Cerebellar nuclear complex (tissue), 1 donor: ENCODE data around the gene FAM180B.
A peak's percentile ranks its signal among the peaks of the same experiment; 100 is the strongest.

Source experiments
- DNase-seq, 2 experiments: peaks; one replicate each; lab custom pipeline; 2025; lab: John Stamatoyannopoulos, UW

The FAM180B gene

GRCh38 chr11:47569646-47570045 is 16.8 kb upstream of the FAM180B start:
- DNase-seq = no peak

DNA sequence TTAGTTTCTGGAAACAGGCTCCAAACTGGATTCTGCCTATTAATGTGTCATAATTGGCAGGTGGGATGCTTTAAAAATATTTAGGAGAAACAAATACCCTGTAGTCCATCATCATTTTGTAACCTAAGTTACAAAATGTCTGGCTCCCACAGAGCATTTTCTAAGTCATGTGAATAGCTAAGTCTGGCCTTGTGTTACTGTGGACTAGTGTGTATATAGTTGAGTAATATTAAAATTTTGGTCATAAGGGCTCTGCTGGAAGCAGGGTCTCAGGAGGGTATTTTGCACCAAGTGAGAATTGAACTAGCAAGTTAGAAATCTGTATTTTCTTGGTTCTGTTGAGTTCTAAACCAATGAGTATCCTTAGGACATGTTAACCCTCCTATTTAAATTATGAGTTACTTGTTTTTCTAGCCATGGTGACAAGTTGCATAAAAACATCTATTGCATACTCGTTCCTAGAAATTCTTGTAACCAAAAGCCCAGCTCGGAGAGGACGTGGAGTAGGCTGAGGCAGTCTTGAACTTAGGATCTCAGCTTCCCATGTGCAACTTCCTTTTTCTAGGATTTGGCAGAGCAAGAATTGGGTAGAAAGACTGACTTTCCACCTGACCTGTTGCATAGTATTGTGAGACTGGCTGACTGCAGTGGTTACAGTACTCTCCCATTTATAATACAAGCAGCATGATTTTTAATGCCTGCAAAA is 15.7 kb upstream of the FAM180B start:
- no peak for DNase-seq

DNA sequence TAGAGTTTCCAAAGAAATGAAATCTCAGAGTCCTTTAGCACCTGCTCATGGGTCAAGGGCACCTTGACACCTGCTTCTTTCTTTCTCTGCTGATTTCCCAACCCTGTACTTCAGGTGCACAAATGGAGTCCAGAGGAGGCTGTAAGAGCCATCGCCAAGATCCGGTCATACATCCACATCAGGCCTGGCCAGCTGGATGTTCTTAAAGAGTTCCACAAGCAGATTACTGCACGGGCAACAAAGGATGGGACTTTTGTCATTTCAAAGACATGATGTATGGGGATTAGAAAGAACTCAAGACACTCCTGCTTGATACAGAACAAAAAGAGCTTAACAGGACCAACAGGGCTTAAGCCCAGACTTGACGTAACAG is 15.1 kb upstream of the FAM180B start:
- DNase-seq = no peak

- DNase-seq = no peak
Measured at GRCh38 chr11:47571895-47572294, 14.6 kb upstream of the FAM180B start.

GRCh38 chr11:47572715-47573255 is 13.7 kb upstream of the FAM180B start:
- no peak for DNase-seq

- no peak for DNase-seq
Measured at GRCh38 chr11:47573321-47573720, 13.2 kb upstream of the FAM180B start.

DNA sequence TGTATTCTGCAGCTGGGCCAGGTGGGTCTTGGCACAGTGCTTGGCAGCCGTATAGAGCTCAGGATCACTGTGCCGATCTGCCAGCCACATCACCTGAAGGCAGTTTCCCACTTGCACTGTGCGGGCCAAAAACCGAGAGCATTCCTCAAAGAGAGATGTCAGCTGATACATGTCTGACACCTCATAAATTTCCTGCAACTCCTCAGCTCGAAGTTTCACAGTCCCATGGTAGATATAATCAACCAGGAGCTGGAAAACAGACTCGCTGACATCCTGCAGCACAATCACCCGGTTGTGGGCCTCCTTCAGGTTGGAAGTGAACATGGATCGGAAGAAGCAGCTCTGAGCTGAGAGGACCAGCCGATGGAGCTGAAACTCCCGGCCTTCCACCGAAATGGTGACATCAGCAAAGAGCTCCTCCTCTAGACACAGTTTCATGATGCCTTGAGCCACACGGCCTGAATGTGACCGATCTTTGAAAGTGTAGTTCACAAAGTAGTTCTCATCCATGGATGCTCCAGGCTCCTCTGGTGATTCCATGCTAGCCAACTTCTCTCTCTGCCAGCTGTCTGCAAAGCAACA is 8.9 kb upstream of the FAM180B start:
- DNase-seq = no peak

DNA sequence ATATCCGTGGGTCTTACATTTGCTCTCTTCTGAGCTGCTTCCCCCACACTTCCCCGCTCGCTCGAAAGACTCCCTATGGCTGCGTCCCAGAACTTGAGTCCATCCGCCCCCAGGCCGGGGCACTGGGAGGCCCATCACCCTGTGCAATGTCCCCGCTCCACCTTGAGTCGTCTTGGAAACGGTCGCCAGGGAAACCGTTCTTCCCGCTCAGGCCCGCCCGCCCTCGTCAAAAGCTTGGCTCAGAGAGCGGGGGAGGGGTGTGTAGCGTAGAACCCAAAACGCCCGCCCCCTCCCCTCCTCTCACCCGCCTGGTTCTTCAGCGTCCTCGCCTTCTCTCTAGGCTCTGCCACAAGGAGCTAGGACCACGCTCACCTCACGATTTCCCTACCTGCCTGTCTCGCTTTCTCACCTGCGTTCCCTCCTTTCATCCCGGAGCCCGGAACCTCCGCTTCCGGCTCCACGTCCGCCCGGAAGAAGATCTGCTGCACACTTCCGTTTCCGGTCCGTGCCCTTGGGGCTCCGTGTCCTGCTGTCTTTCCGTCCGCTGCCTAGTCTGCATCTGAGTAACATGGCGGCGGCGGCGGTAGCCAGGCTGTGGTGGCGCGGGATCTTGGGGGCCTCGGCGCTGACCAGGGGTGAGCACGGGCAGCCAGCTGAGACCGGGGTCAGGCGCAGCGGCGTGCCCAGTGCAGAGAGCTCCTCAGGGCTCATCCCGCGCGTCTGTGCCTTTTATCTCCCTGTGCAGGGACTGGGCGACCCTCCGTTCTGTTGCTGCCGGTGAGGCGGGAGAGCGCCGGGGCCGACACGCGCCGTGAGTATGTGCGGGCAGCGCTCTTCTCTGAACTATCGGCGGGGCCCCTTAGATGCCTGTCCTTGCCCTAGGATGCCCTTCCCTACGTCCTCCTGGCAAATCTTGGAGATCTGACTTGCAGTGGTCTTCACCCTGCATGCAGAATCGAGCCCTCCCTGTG is 7.7 kb upstream of the FAM180B start, which contains the start of the genes KBTBD4 and NDUFS3:
KBTBD4 (minus strand) TSS at position 447 of the 971 bp plus-strand sequence; CDS start at position 428, 19 bp downstream.
NDUFS3 (plus strand) TSS at position 551 of the 971 bp plus-strand sequence; CDS start at position 569, 18 bp downstream.
- peak in 1 of 2 experiments; percentile 83 for DNase-seq

- no peak for DNase-seq
Measured at GRCh38 chr11:47583844-47584243, 2.6 kb upstream of the FAM180B start.

DNA sequence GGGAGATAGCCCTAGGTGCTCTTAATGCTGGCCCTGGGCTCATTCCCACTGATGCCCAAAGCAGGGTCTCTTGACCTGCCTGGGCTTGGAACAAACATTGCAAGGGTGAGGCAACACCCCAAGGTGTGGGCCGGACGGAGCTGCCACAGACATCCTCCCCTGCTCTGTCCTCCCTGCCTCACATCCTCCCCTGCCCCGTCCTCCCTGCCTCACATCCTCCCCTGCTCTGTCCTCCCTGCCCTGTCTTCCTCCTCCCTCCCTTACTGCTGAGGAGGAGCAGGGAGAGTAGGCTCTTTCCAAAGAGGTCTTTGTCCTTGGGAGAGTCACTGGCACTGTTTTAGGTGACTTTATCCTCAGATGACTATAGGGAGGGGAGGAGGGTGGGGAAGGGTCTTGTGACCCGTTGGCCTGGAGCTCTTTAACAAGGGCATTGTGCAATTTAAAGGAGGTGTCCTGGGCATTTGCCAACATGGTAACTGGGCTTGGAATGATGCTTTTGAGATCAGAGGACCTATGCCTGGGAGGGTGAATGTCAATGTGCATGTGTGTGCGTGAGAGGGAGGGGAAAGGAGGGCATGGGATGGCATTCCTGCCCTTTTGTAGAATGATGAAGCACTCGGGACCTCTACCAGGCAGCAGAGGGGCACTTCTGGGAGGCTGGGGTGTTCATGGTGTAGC is 700 bp downstream of the FAM180B start:
- DNase-seq = no peak

GRCh38 chr11:47587723-47588326 is 1.3 kb downstream of the FAM180B start:
- no peak for DNase-seq

DNA sequence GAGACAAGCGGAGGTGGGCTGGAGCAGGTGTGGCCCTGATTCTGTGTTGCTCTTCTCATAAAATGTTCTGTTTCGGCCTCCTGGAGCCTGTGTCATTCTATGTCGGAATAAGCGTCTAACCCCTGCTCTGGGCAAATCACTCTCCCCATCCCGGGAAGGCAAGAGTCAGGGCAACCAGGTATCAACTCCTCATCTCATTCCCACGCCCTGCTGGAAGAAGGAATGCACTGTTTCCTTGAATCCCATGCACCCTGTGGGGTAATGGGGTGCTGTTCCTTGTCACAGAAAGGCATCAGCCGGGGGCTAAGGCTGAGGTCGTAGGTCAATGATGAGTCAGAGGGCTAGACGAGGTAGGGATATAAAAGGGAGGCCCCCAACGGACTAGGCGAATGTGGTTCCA is 2.6 kb downstream of the FAM180B start:
- DNase-seq = no peak

- no peak for DNase-seq
Measured at GRCh38 chr11:47589584-47589976, 3.1 kb downstream of the FAM180B start.

- DNase-seq = no peak
Measured at GRCh38 chr11:47589977-47590861, 3.7 kb downstream of the FAM180B start.

- DNase-seq = no peak
Measured at GRCh38 chr11:47591764-47592163, 5.3 kb downstream of the FAM180B start.

DNA sequence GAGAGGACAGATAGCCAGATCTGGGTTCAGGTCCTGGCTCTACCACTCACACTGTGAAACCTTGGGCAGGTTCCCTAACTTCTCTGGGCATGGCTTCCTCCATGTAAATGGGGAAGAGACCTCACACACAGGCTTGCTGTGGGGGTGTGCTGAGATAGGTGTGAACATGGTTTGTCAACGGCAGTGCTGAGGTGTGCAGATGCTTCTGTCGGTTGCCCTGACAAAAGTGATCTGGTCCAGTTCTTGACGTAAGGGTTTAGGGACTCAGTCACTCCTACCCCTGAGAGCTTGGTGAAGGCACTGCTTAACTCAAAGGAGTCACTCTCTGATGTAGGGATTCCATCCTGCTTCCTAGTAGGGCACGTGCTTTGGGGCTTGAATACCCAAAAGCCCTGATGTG is 5.8 kb downstream of the FAM180B start:
- DNase-seq = no peak

DNA sequence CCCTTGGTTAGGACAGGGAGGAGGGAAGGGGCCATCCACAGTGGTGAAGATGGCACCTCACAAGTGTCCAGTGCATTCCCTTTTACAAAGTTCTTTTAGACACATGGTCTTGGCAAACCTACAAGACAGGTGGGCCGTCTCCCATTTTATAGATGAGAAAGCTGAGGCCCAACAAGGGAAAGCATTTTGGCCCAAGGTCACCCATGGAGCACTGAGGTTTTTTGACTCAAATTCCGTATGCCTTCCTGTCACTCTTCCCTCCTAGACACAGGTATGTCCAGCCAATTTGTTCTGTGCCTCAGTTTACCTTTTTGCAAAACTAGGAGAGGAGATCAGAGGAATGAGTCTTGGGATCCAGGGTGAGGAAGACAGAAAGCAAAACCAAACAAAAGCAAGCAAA is 6.5 kb downstream of the FAM180B start:
- no peak for DNase-seq

DNA sequence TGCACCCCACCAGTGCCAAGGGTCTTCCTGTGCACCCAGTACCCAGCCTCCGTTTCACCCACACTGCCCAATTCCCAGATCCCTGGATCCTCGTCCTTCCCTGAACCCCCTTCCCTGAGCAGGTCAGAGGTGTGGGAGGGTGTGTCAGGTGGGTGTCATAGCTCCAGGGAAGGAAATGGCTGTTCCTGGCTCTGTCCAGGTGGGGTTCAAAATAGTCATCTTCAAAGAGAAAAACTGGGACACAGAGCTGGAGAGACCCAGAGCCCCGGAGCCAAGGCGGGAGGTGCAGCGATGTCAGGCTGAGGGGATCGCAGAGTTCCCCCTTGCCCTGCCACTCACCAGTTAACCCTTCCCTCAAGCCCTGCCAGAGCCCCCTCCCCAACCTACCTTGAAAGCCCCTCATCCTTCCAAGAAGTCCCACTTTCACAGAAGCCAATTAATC is 7.0 kb downstream of the FAM180B start:
- no peak for DNase-seq

DNA sequence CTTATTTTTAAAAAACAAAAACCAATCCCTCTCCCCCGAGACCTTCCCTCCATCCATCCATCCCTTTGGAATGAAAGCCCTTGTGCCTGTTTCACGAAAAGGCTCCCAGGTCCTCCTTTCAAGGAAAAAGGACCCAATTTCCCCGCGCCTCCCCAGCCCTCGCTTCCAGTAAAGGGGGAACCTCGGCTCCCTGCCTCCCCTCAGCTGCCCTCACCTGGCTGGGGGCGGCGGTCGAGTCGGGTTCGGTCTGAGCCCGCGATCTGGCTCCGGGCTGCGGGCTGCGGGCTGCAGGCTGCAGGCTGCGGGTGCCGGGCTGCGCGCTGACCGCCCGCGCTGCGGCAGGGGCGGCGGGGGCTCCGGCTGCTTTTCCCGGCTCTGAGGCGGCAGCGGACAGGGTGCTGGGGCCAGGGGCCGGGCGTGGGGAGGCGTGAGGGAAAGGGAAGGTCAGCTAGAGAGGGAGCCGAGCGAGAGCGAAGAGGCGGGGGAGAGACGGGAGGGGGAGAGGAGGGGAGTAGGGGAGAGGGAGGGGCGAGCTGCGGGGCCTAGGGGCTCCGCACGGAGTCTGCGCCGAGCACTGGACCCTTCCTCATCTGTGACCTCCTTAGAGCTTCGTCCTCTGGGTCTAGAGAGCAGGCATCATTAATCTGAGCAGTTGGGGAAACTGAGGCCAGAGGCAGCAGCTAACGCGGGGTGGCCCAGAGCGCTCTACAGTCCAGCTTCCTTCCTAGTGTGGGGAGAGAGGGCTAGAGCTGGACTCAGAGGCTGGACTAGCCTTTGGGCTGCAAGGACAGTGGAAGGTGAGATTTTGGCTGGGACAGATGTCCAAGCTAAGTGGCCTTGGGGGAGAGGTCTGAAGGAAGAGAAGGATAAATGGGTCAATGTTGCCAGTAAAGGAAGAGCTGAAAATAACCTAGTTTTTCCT is 7.7 kb downstream of the FAM180B start, which contains the start of gene C1QTNF4:
C1QTNF4 (minus strand) TSS at position 478 of the 922 bp plus-strand sequence. CDS start 3,601 bp downstream, outside the sequence.
- DNase-seq = no peak
